K562 (cell line): Measurements from ENCODE around the gene R3HDM2. TPM values are rescaled to one million over a fixed set of nuclear protein-coding genes. Genes with fewer than 3 reads are reported as not detected.

Experiments used
- CHD1 ChIP-seq: fragments of 200-600 bp; sonication (generic); IDR thresholded peaks from one replicate; pipeline ENCODE4 v1.6.1; 2012; ENCODE audit warnings: mild to moderate bottlenecking, moderate library complexity, low read length, inconsistent platforms
- TAF1 ChIP-seq: IDR thresholded peaks from 2 replicates; pipeline ENCODE4 v1.6.1; 2011; ENCODE audit warnings: mild to moderate bottlenecking, low read length, moderate library complexity; ENCODE audit not compliant: insufficient read depth, control insufficient read depth, severe bottlenecking; ENCODE audit errors: extremely low read depth
- ZNF197 ChIP-seq: fragments of 200-800 bp; sonication (Bioruptor generic); IDR thresholded peaks from 2 replicates; pipeline ENCODE4 v1.6.1; 2016; ENCODE audit warnings: low read depth, missing genetic modification characterization, missing compliant biosample characterization
- polyA plus RNA-seq, 8 experiments: library from polyadenylated mRNA; depleted of rRNA in 4 of 8; stranded (reverse) in 5 of 8; unstranded in 3 of 8; fragments of >200 nt; fragmentation: Nextera tagmentation in 2 of 8; fragmentation: Illumina TruSeq in 1 of 8; extraction: Ambion mirVana in 2 of 8; extraction: Trizol in 1 of 8; gene quantifications; 2 replicates each; pipeline versions ENCODE4 v1.2.1 to v1.2.3, GENCODE V29; 2011 to 2014; ENCODE audit warnings: inconsistent platforms in 1 of 8, missing spikeins in 1 of 8
- total RNA-seq, 7 experiments: library from RNA; depleted of rRNA in 6 of 7; stranded (reverse); fragments of >200 nt in 6 of 7; fragmentation: Illumina TruSeq in 2 of 7; extraction: Trizol in 2 of 7; gene quantifications; 2 replicates each; pipeline versions ENCODE4 v1.2.1 to v1.2.3, GENCODE V29; 2011 to 2021; ENCODE audit warnings: low replicate concordance in 1 of 7
- TF ChIP-seq, protein P1 (sequence below): sonication (generic); formaldehyde crosslinking; IDR thresholded peaks from 2 replicates; pipeline ENCODE4 v1.9.0; 2022; ENCODE audit warnings: mild to moderate bottlenecking, missing genetic modification reagents
- TF ChIP-seq, protein P2 (sequence below): sonication (generic); formaldehyde crosslinking; IDR thresholded peaks from 2 replicates; pipeline ENCODE4 v1.8.1; 2023; ENCODE audit warnings: mild to moderate bottlenecking, missing genetic modification reagents
- TF ChIP-seq, protein P3 (sequence below): IDR thresholded peaks from 2 replicates; pipeline ENCODE4 v1.6.1; 2011; ENCODE audit warnings: borderline replicate concordance, low read depth, mild to moderate bottlenecking, moderate library complexity, low read length; ENCODE audit not compliant: insufficient read depth, poor library complexity, severe bottlenecking

Gene R3HDM2
- total and polyA plus RNA-seq, 9 of the 15 experiments (the other 6 are each of a cell fraction or from before 2014, with no cell fraction given): 3.3 to 18.8 (median 9.0) TPM

DNA sequence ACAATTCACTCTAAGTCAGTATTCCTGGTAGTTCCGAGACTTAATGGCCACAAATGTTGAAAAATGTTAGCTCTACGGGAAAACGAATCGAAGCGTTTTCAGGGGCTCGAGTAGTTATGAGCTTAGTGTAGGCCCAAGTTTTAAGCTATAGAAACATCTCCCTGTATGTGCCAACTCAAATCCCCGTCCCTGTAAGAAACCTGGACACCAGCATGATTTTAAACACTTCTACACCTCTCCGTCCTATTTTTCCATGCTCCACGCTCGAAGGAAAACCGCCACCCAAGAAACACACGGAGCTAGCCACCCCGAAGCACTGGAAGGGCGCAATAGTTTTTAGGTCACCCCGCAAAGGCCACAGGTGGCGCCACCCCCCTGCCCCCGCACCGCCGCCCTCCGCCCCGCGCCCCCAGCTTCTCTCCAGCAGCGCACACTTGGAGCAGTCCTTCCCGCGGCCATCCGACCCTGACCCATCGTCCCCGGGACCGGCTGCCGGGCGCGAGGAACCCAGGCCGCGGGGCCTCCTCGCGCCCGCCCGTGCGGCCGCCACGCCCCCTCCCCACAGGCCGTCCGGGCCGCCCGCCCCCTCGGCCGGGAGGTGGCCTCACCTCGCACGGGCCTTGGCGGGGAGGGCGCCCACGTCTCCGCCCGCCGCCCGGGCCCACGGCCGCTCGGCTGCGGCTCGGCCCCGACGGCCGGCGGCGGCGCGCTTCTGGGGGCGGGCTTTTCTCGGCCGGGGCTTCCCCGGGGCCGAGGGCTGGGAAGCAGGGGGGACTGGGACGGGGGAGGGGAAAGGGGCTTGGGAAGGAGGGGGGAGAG, 522 bp downstream of the R3HDM2 start (continued):
- peak; percentile 57 for TF ChIP-seq TAF1
- TF ChIP-seq, protein P1, sequence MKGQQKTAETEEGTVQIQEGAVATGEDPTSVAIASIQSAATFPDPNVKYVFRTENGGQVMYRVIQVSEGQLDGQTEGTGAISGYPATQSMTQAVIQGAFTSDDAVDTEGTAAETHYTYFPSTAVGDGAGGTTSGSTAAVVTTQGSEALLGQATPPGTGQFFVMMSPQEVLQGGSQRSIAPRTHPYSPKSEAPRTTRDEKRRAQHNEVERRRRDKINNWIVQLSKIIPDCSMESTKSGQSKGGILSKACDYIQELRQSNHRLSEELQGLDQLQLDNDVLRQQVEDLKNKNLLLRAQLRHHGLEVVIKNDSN: no peak
- TF ChIP-seq, protein P2, sequence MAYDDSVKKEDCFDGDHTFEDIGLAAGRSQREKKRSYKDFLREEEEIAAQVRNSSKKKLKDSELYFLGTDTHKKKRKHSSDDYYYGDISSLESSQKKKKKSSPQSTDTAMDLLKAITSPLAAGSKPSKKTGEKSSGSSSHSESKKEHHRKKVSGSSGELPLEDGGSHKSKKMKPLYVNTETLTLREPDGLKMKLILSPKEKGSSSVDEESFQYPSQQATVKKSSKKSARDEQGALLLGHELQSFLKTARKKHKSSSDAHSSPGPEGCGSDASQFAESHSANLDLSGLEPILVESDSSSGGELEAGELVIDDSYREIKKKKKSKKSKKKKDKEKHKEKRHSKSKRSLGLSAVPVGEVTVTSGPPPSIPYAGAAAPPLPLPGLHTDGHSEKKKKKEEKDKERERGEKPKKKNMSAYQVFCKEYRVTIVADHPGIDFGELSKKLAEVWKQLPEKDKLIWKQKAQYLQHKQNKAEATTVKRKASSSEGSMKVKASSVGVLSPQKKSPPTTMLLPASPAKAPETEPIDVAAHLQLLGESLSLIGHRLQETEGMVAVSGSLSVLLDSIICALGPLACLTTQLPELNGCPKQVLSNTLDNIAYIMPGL (CRISPR knock-in tag): 0 out of 2 replicates have a peak, but pooled peaks have one; percentile 58
- peak; percentile 69 for TF ChIP-seq CHD1
- 0 out of 2 replicates have a peak, but pooled peaks have one; percentile 4 for TF ChIP-seq ZNF197 (CRISPR knock-in tag)
- TF ChIP-seq, protein P3, sequence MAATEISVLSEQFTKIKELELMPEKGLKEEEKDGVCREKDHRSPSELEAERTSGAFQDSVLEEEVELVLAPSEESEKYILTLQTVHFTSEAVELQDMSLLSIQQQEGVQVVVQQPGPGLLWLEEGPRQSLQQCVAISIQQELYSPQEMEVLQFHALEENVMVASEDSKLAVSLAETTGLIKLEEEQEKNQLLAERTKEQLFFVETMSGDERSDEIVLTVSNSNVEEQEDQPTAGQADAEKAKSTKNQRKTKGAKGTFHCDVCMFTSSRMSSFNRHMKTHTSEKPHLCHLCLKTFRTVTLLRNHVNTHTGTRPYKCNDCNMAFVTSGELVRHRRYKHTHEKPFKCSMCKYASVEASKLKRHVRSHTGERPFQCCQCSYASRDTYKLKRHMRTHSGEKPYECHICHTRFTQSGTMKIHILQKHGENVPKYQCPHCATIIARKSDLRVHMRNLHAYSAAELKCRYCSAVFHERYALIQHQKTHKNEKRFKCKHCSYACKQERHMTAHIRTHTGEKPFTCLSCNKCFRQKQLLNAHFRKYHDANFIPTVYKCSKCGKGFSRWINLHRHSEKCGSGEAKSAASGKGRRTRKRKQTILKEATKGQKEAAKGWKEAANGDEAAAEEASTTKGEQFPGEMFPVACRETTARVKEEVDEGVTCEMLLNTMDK: peak; percentile 9
- TF ChIP-seq, all 486 proteins: peak for 49
